ENCODE results near the gene MED22.
A peak's percentile ranks its signal among the peaks of the same experiment; 100 is the strongest.

Gene MED22

DNA sequence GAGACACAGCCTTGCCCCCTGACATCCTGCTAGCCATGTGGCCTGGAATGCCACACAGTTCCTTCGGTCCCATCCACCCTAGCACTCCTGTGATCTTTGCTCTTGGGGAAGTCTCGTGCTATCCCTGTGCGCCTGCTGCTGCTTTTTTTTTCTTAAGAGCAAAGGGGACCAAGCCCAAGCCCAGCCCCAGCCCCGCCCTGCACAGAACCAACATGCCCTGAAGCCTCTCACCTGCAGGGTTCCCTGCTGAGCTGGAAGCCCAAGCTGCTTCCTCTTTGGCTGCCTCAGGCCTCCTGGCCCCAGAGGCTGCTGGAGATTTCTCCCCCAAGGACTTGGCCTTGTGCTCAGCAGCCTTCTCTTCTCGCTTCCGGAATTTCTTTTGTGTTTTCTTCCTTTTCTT is 13.8 kb downstream of the MED22 start:
- Histone ChIP-seq H3K36me3 (ENCODE audit: control insufficient read depth in 4 of 4, insufficient read depth in 4 of 4, low read length in 3 of 4) (peaks cover 18 to 52% (median 41%) of the 10 kb centered on the region in 4 experiments), H3K27me3 (replicated peaks in 2 of 5; ENCODE audit: control insufficient read depth in 4 of 5, insufficient read depth in 5 of 5, low read length in 4 of 5) (no peaks in the 10 kb centered on the region), H3K4me1 (ENCODE audit: control extremely low read depth in 1 of 4, control insufficient read depth in 4 of 4, insufficient read depth in 4 of 4, low read length in 3 of 4) (peaks cover 4 to 28% (median 24%) of the 10 kb centered on the region in 4 experiments), H3K27ac (ENCODE audit: insufficient read depth in 1 of 2, low read depth in 1 of 2, low read length in 2 of 2, poor library complexity in 1 of 2, severe bottlenecking in 2 of 2) (no peak overlapping the region), H3K4me3 (ENCODE audit: control insufficient read depth in 1 of 7, extremely low read depth in 1 of 7, insufficient read depth in 4 of 7, low read depth in 2 of 7, low read length in 6 of 7) (peak overlapping the region in 2 of 7 experiments; percentile 72 to 88), H3K9me3 (ENCODE audit: control extremely low read depth in 1 of 5, control insufficient read depth in 4 of 5, insufficient read depth in 2 of 5, low read depth in 1 of 5, low read length in 4 of 5) (no peaks in the 10 kb centered on the region)
- POLR2A ChIA-PET = no interaction called here
- WGBS (ENCODE audit: insufficient coverage) = 90% methylated on average over 6 of the region's 6 CpGs
- CTCF ChIA-PET = interaction anchor here (1.3 to 2.0 kb wide), 4 partner anchors 8 to 148 kb away, joined by 3 to 7 read pairs (median 4); no protein-coding TSS in a partner anchor
- no peak for DNase-seq

- Histone ChIP-seq H3K4me1 (ENCODE audit: control extremely low read depth in 1 of 4, control insufficient read depth in 4 of 4, insufficient read depth in 4 of 4, low read length in 3 of 4) (peaks cover 4 to 22% (median 19%) of the 10 kb centered on the region in 4 experiments), H3K9me3 (ENCODE audit: control extremely low read depth in 1 of 5, control insufficient read depth in 4 of 5, insufficient read depth in 2 of 5, low read depth in 1 of 5, low read length in 4 of 5) (no peaks in the 10 kb centered on the region), H3K36me3 (ENCODE audit: control insufficient read depth in 4 of 4, insufficient read depth in 4 of 4, low read length in 3 of 4) (peaks cover 18 to 51% (median 37%) of the 10 kb centered on the region in 4 experiments), H3K27ac (ENCODE audit: insufficient read depth in 1 of 2, low read depth in 1 of 2, low read length in 2 of 2, poor library complexity in 1 of 2, severe bottlenecking in 2 of 2) (peak overlapping the region in 1 of 2 experiments; percentile 10), H3K27me3 (replicated peaks in 2 of 5; ENCODE audit: control insufficient read depth in 4 of 5, insufficient read depth in 5 of 5, low read length in 4 of 5) (no peaks in the 10 kb centered on the region), H3K4me3 (ENCODE audit: control insufficient read depth in 1 of 7, extremely low read depth in 1 of 7, insufficient read depth in 4 of 7, low read depth in 2 of 7, low read length in 6 of 7) (no peak overlapping the region)
- CTCF ChIA-PET = interaction anchor here (1.3 to 1.5 kb wide), 4 partner anchors 9 to 95 kb away, joined by 3 to 4 read pairs (median 3); no protein-coding TSS in a partner anchor
- POLR2A ChIA-PET = no interaction called here
- 98% methylated on average over 10 of the region's 10 CpGs for WGBS (ENCODE audit: insufficient coverage)
- DNase-seq = no peak
Observed at GRCh38 chr9:133333566-133333965, 14.4 kb downstream of the MED22 start.

- 93% methylated on average over 10 of the region's 11 CpGs for WGBS (ENCODE audit: insufficient coverage)
- DNase-seq = no peak
- Histone ChIP-seq H3K4me3 (ENCODE audit: control insufficient read depth in 1 of 7, extremely low read depth in 1 of 7, insufficient read depth in 4 of 7, low read depth in 2 of 7, low read length in 6 of 7) (no peak overlapping the region), H3K27ac (ENCODE audit: insufficient read depth in 1 of 2, low read depth in 1 of 2, low read length in 2 of 2, poor library complexity in 1 of 2, severe bottlenecking in 2 of 2) (no peak overlapping the region), H3K36me3 (ENCODE audit: control insufficient read depth in 4 of 4, insufficient read depth in 4 of 4, low read length in 3 of 4) (peaks cover 18 to 51% (median 37%) of the 10 kb centered on the region in 4 experiments), H3K4me1 (ENCODE audit: control extremely low read depth in 1 of 4, control insufficient read depth in 4 of 4, insufficient read depth in 4 of 4, low read length in 3 of 4) (peaks cover 4 to 21% (median 19%) of the 10 kb centered on the region in 4 experiments), H3K9me3 (ENCODE audit: control extremely low read depth in 1 of 5, control insufficient read depth in 4 of 5, insufficient read depth in 2 of 5, low read depth in 1 of 5, low read length in 4 of 5) (no peaks in the 10 kb centered on the region), H3K27me3 (replicated peaks in 2 of 5; ENCODE audit: control insufficient read depth in 4 of 5, insufficient read depth in 5 of 5, low read length in 4 of 5) (no peaks in the 10 kb centered on the region)
- ChIA-PET POLR2A (no interaction called here), CTCF (interaction anchor here (1.3 kb wide), 2 partner anchors 38 to 94 kb away, joined by 3 to 4 read pairs; no protein-coding TSS in a partner anchor)
Observed at GRCh38 chr9:133333011-133333410, 14.9 kb downstream of the MED22 start.

- CTCF ChIA-PET = interaction anchor here (1.1 to 3.3 kb wide), 4 partner anchors 11 to 94 kb away, joined by 3 to 9 read pairs (median 3); no protein-coding TSS in a partner anchor
- 92% methylated on average over 19 of the region's 20 CpGs for WGBS (ENCODE audit: insufficient coverage)
Observed at GRCh38 chr9:133332381-133332730, 15.6 kb downstream of the MED22 start.

DNA sequence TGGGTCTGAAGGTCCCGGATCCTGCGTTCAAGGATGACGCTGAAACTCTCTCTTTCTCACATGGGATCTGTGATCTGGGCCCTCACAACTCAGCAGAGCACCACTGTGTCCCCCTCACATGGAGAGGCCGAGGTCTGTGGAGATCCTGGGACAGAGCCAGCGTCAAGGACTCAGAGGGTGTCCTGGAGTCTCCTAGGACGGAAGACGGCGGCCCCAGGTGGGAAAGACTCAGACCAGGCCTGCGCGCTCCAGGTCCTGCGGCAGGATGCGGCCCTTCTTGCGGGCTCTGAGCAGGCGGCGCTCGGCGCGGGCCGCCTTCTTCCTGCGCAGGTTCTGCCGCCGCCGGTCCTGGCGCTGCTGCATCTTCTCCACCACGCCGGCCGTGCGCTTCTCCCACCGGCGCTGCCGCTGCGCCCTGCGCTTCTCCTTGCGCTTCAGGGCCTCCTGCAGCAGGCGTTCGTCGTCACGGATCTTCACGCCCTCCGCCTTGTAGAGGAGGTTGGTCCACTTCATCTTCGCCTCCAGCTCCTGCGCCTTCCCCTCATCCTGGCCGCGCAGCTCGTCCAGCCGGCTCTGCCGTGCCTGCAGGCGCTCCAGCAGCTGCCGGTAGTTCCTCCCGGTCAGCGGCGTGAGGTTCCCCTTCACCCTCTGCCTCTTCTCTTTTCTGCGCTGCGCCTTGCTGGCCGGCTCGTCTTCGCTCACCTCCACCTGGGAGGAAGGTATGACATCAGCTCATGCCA is 16.1 kb downstream of the MED22 start:
- ChIA-PET CTCF (interaction anchor here (1.1 to 3.3 kb wide), 4 partner anchors 12 to 93 kb away, joined by 3 to 10 read pairs (median 6); no protein-coding TSS in a partner anchor), POLR2A (no interaction called here)
- 97% methylated on average over 57 of the region's 57 CpGs for WGBS (ENCODE audit: insufficient coverage)

More at GRCh38 chr9:133332381-133332730, 15.6 kb downstream of the MED22 start:
- no peak for DNase-seq
- Histone ChIP-seq H3K36me3 (ENCODE audit: control insufficient read depth in 4 of 4, insufficient read depth in 4 of 4, low read length in 3 of 4) (peaks cover 18 to 48% (median 36%) of the 10 kb centered on the region in 4 experiments), H3K9me3 (ENCODE audit: control extremely low read depth in 1 of 5, control insufficient read depth in 4 of 5, insufficient read depth in 2 of 5, low read depth in 1 of 5, low read length in 4 of 5) (no peaks in the 10 kb centered on the region), H3K4me1 (ENCODE audit: control extremely low read depth in 1 of 4, control insufficient read depth in 4 of 4, insufficient read depth in 4 of 4, low read length in 3 of 4) (peaks cover 4 to 21% (median 19%) of the 10 kb centered on the region in 4 experiments), H3K27ac (ENCODE audit: insufficient read depth in 1 of 2, low read depth in 1 of 2, low read length in 2 of 2, poor library complexity in 1 of 2, severe bottlenecking in 2 of 2) (no peak overlapping the region), H3K27me3 (replicated peaks in 2 of 5; ENCODE audit: control insufficient read depth in 4 of 5, insufficient read depth in 5 of 5, low read length in 4 of 5) (no peaks in the 10 kb centered on the region), H3K4me3 (ENCODE audit: control insufficient read depth in 1 of 7, extremely low read depth in 1 of 7, insufficient read depth in 4 of 7, low read depth in 2 of 7, low read length in 6 of 7) (no peak overlapping the region)
- POLR2A ChIA-PET = no interaction called here

GRCh38 chr9:133331221-133331620 is 16.7 kb downstream of the MED22 start:
- WGBS (ENCODE audit: insufficient coverage) = 96% methylated on average over 18 of the region's 19 CpGs
- Histone ChIP-seq H3K4me3 (ENCODE audit: control insufficient read depth in 1 of 7, extremely low read depth in 1 of 7, insufficient read depth in 4 of 7, low read depth in 2 of 7, low read length in 6 of 7) (no peak overlapping the region), H3K27me3 (replicated peaks in 2 of 5; ENCODE audit: control insufficient read depth in 4 of 5, insufficient read depth in 5 of 5, low read length in 4 of 5) (no peaks in the 10 kb centered on the region), H3K9me3 (ENCODE audit: control extremely low read depth in 1 of 5, control insufficient read depth in 4 of 5, insufficient read depth in 2 of 5, low read depth in 1 of 5, low read length in 4 of 5) (no peaks in the 10 kb centered on the region), H3K36me3 (ENCODE audit: control insufficient read depth in 4 of 4, insufficient read depth in 4 of 4, low read length in 3 of 4) (peaks cover 18 to 48% (median 36%) of the 10 kb centered on the region in 4 experiments), H3K4me1 (ENCODE audit: control extremely low read depth in 1 of 4, control insufficient read depth in 4 of 4, insufficient read depth in 4 of 4, low read length in 3 of 4) (peaks cover 4 to 15% (median 14%) of the 10 kb centered on the region in 4 experiments), H3K27ac (ENCODE audit: insufficient read depth in 1 of 2, low read depth in 1 of 2, low read length in 2 of 2, poor library complexity in 1 of 2, severe bottlenecking in 2 of 2) (no peak overlapping the region)
- ChIA-PET POLR2A (no interaction called here), CTCF (interaction anchor here (0.9 to 6.5 kb wide), 7 partner anchors 10 to 149 kb away, joined by 3 to 63 read pairs (median 9); no protein-coding TSS in a partner anchor)
- DNase-seq = no peak

More for the DNA sequence above, 16.1 kb downstream of the MED22 start:
- Histone ChIP-seq H3K27ac (ENCODE audit: insufficient read depth in 1 of 2, low read depth in 1 of 2, low read length in 2 of 2, poor library complexity in 1 of 2, severe bottlenecking in 2 of 2) (no peak overlapping the region), H3K27me3 (replicated peaks in 2 of 5; ENCODE audit: control insufficient read depth in 4 of 5, insufficient read depth in 5 of 5, low read length in 4 of 5) (no peaks in the 10 kb centered on the region), H3K36me3 (ENCODE audit: control insufficient read depth in 4 of 4, insufficient read depth in 4 of 4, low read length in 3 of 4) (peaks cover 18 to 48% (median 36%) of the 10 kb centered on the region in 4 experiments), H3K4me3 (ENCODE audit: control insufficient read depth in 1 of 7, extremely low read depth in 1 of 7, insufficient read depth in 4 of 7, low read depth in 2 of 7, low read length in 6 of 7) (no peak overlapping the region), H3K9me3 (ENCODE audit: control extremely low read depth in 1 of 5, control insufficient read depth in 4 of 5, insufficient read depth in 2 of 5, low read depth in 1 of 5, low read length in 4 of 5) (no peaks in the 10 kb centered on the region), H3K4me1 (ENCODE audit: control extremely low read depth in 1 of 4, control insufficient read depth in 4 of 4, insufficient read depth in 4 of 4, low read length in 3 of 4) (peaks cover 4 to 19% (median 19%) of the 10 kb centered on the region in 4 experiments)
- no peak for DNase-seq
